PC-3 (cell line): ENCODE measurements around the gene ASCL2.

Source experiments
- EZH2 ChIP-seq: fragments of 300-600 bp; sonication (generic); IDR thresholded peaks from one replicate; pipeline ENCODE4 v1.6.1; 2017; ENCODE audit warnings: antibody characterized with exemption, mild to moderate bottlenecking, low read length; ENCODE audit not compliant: unreplicated experiment
- TF ChIP-seq, protein P1 (sequence below): fragments of 300-600 bp; sonication (generic); conservative IDR thresholded peaks from 2 replicates; pipeline ENCODE4 v1.5.1; 2017; ENCODE audit warnings: antibody characterized with exemption, low read depth, mild to moderate bottlenecking, low read length

DNA sequence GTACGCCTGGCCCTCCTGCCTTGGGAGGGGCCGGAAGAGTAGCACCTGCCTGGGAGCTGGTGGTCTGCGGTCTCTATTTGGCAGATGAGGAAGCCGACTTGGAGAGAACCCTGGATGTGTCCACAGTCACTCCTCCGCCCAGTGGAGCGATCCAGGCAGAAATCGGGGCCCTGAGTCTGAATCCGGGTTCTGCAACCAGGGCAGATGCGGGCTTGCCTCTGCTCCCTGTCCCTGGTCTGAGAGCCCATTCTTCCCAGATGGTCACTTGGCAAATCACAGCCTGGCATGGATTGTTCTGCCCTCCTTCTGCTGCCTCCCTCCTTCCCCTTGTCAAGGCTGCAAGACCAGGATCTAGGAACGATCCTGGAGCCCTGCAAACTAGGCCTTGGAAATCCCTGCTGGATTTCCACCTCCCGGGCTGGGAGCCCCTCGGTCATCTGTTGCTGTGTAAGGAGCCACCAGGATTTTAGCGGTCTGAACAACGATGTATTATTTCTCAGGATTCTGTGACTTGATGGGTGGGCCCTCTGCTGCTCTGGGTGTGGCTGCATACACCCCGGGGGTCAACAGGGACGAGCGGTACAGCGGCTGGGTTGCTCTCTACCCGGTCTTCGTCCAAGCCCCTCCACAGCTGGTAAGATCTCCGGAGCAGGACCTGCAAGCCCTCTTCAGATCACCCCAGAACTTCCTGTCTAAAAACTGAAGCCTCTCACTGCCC lies 2.0 kb upstream of the ASCL2 start:
- TF ChIP-seq, protein P1, sequence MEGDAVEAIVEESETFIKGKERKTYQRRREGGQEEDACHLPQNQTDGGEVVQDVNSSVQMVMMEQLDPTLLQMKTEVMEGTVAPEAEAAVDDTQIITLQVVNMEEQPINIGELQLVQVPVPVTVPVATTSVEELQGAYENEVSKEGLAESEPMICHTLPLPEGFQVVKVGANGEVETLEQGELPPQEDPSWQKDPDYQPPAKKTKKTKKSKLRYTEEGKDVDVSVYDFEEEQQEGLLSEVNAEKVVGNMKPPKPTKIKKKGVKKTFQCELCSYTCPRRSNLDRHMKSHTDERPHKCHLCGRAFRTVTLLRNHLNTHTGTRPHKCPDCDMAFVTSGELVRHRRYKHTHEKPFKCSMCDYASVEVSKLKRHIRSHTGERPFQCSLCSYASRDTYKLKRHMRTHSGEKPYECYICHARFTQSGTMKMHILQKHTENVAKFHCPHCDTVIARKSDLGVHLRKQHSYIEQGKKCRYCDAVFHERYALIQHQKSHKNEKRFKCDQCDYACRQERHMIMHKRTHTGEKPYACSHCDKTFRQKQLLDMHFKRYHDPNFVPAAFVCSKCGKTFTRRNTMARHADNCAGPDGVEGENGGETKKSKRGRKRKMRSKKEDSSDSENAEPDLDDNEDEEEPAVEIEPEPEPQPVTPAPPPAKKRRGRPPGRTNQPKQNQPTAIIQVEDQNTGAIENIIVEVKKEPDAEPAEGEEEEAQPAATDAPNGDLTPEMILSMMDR, result no peak
- no peak for TF ChIP-seq EZH2
